WTC11 (cell line): Measurements from ENCODE around the gene SYT5. TPM values are rescaled to one million over a fixed set of nuclear protein-coding genes. Genes with fewer than 3 reads are reported as not detected.

ENCODE experiments used
- ATF3 ChIP-seq: sonication (generic); formaldehyde crosslinking; conservative IDR thresholded peaks from 2 replicates; pipeline ENCODE4 v1.8.1; 2022; ENCODE audit warnings: mild to moderate bottlenecking, missing genetic modification reagents
- CBFB ChIP-seq: sonication (generic); formaldehyde crosslinking; IDR thresholded peaks from 2 replicates; pipeline ENCODE4 v1.8.1; 2022; ENCODE audit warnings: mild to moderate bottlenecking, low read depth, missing genetic modification reagents
- CDX4 ChIP-seq: fragments of 250-450 bp; sonication (Bioruptor Pico); IDR thresholded peaks from 2 replicates; pipeline ENCODE4 v1.9.0; 2021; ENCODE audit warnings: moderate library complexity, mild to moderate bottlenecking, inconsistent platforms, borderline replicate concordance
- EMX1 ChIP-seq: fragments of 250-450 bp; sonication (Bioruptor Pico); IDR thresholded peaks from 2 replicates; pipeline ENCODE4 v1.8.0; 2021; ENCODE audit warnings: mild to moderate bottlenecking
- ERG ChIP-seq: fragments of 250-450 bp; sonication (Bioruptor Pico); IDR thresholded peaks from 2 replicates; pipeline ENCODE4 v1.8.0; 2021; ENCODE audit warnings: mild to moderate bottlenecking
- ETV6 ChIP-seq: sonication (generic); formaldehyde crosslinking; IDR thresholded peaks from 2 replicates; pipeline ENCODE4 v1.8.1; 2022; ENCODE audit warnings: mild to moderate bottlenecking, missing genetic modification reagents
- FOXK1 ChIP-seq: sonication (generic); formaldehyde crosslinking; IDR thresholded peaks from 2 replicates; pipeline ENCODE4 v1.8.0; 2022; ENCODE audit warnings: mild to moderate bottlenecking, moderate library complexity, missing genetic modification reagents
- FOXP1 ChIP-seq: sonication (generic); formaldehyde crosslinking; IDR thresholded peaks from 2 replicates; pipeline ENCODE4 v1.8.0; 2022; ENCODE audit warnings: missing genetic modification reagents, mild to moderate bottlenecking, moderate library complexity, borderline replicate concordance
- FOXP4 ChIP-seq: sonication (generic); formaldehyde crosslinking; IDR thresholded peaks from 2 replicates; pipeline ENCODE4 v1.8.0; 2022; ENCODE audit warnings: mild to moderate bottlenecking, missing genetic modification reagents
- HMGA2 ChIP-seq: fragments of 250-450 bp; sonication (Bioruptor Pico); IDR thresholded peaks from 2 replicates; pipeline ENCODE4 v1.4.0; 2021; ENCODE audit warnings: mild to moderate bottlenecking, moderate library complexity
- IRF1 ChIP-seq: sonication (generic); formaldehyde crosslinking; IDR thresholded peaks from 2 replicates; pipeline ENCODE4 v1.8.0; 2023; ENCODE audit warnings: missing genetic modification reagents
- MAX ChIP-seq: sonication (generic); formaldehyde crosslinking; IDR thresholded peaks from 2 replicates; pipeline ENCODE4 v1.8.0; 2022; ENCODE audit warnings: mild to moderate bottlenecking, missing genetic modification reagents
- NFATC4 ChIP-seq: fragments of 250-450 bp; sonication (Bioruptor Pico); IDR thresholded peaks from 2 replicates; pipeline ENCODE4 v1.9.0; 2021; ENCODE audit warnings: mild to moderate bottlenecking
- NR3C1 ChIP-seq: sonication (generic); formaldehyde crosslinking; conservative IDR thresholded peaks from 2 replicates; pipeline ENCODE4 v1.8.1; 2023; ENCODE audit warnings: low read depth, mild to moderate bottlenecking, missing genetic modification reagents
- OVOL2 ChIP-seq: fragments of 250-450 bp; sonication (Bioruptor Pico); IDR thresholded peaks from 2 replicates; pipeline ENCODE4 v1.9.0; 2021; ENCODE audit warnings: mild to moderate bottlenecking, borderline replicate concordance
- PREB ChIP-seq: sonication (generic); formaldehyde crosslinking; IDR thresholded peaks from 2 replicates; pipeline ENCODE4 v1.8.1; 2022; ENCODE audit warnings: mild to moderate bottlenecking, missing genetic modification reagents, moderate library complexity, borderline replicate concordance
- SMAD4 ChIP-seq: sonication (generic); formaldehyde crosslinking; IDR thresholded peaks from 2 replicates; pipeline ENCODE4 v1.8.0; 2022; ENCODE audit warnings: mild to moderate bottlenecking, missing genetic modification reagents
- TCF7 ChIP-seq: sonication (generic); formaldehyde crosslinking; IDR thresholded peaks from 2 replicates; pipeline ENCODE4 v1.8.0; 2022; ENCODE audit warnings: mild to moderate bottlenecking, low read depth, missing genetic modification reagents, moderate library complexity
- TEAD4 ChIP-seq: sonication (generic); formaldehyde crosslinking; IDR thresholded peaks from 2 replicates; pipeline ENCODE4 v1.8.0; 2022; ENCODE audit warnings: mild to moderate bottlenecking, missing genetic modification reagents
- USF1 ChIP-seq: sonication (generic); formaldehyde crosslinking; IDR thresholded peaks from 2 replicates; pipeline ENCODE4 v1.8.0; 2022; ENCODE audit warnings: mild to moderate bottlenecking, missing genetic modification reagents
- ZBTB21 ChIP-seq: sonication (generic); formaldehyde crosslinking; IDR thresholded peaks from 2 replicates; pipeline ENCODE4 v1.8.1; 2023; ENCODE audit warnings: mild to moderate bottlenecking, missing genetic modification reagents, borderline replicate concordance
- ZBTB43 ChIP-seq: sonication (generic); formaldehyde crosslinking; IDR thresholded peaks from 2 replicates; pipeline ENCODE4 v1.8.1; 2023; ENCODE audit warnings: mild to moderate bottlenecking, missing genetic modification reagents
- ZNF121 ChIP-seq: sonication (generic); formaldehyde crosslinking; IDR thresholded peaks from 2 replicates; pipeline ENCODE4 v1.8.0; 2023; ENCODE audit warnings: missing genetic modification reagents
- ZNF138 ChIP-seq: sonication (generic); formaldehyde crosslinking; conservative IDR thresholded peaks from 2 replicates; pipeline ENCODE4 v1.8.1; 2022; ENCODE audit warnings: mild to moderate bottlenecking, moderate library complexity, missing genetic modification reagents
- ZNF219 ChIP-seq: sonication (generic); formaldehyde crosslinking; IDR thresholded peaks from 2 replicates; pipeline ENCODE4 v1.8.0; 2023; ENCODE audit warnings: missing genetic modification reagents, mild to moderate bottlenecking, borderline replicate concordance
- ZNF416 ChIP-seq: fragments of 250-450 bp; sonication (Bioruptor Pico); IDR thresholded peaks from 2 replicates; pipeline ENCODE4 v1.9.0; 2021; ENCODE audit warnings: mild to moderate bottlenecking, inconsistent platforms
- ZNF423 ChIP-seq: fragments of 250-450 bp; sonication (Bioruptor Pico); IDR thresholded peaks from 2 replicates; pipeline ENCODE4 v2.1.2; 2022; ENCODE audit warnings: mild to moderate bottlenecking, moderate library complexity
- ZNF512 ChIP-seq: sonication (generic); formaldehyde crosslinking; IDR thresholded peaks from 2 replicates; pipeline ENCODE4 v1.8.1; 2022; ENCODE audit warnings: missing genetic modification reagents, borderline replicate concordance
- ZNF671 ChIP-seq: fragments of 250-450 bp; sonication (Bioruptor Pico); IDR thresholded peaks from 2 replicates; pipeline ENCODE4 v1.8.0; 2021; ENCODE audit warnings: mild to moderate bottlenecking
- total RNA-seq: library from RNA; stranded (reverse); gene quantifications from 3 replicates; pipeline ENCODE4 v1.2.3, GENCODE V29; 2021

Gene SYT5
- total RNA-seq, 1 experiment from 2014 or later: 0.77 TPM

GRCh38 chr19:55178781-55179599 lies 1.1 kb downstream of the SYT5 start (continued):
- TF ChIP-seq FOXP4 (CRISPR knock-in tag) (no peak), CBFB (CRISPR knock-in tag) (0 out of 2 replicates have a peak, but pooled peaks have one; percentile 35), MAX (CRISPR knock-in tag) (0 out of 2 replicates have a peak, but pooled peaks have one; percentile 20), TEAD4 (CRISPR knock-in tag) (no peak), FOXP1 (CRISPR knock-in tag) (no peak; the same call in 1 of the 2 replicates), IRF1 (CRISPR knock-in tag) (no peak), FOXK1 (0 out of 2 replicates have a peak, but pooled peaks have one; percentile 26), HMGA2 (CRISPR knock-in tag) (no peak), ZNF416 (CRISPR knock-in tag) (no peak), ATF3 (no peak), NFATC4 (no peak), ZNF219 (CRISPR knock-in tag) (no peak), SMAD4 (CRISPR knock-in tag) (no peak), ZBTB21 (CRISPR knock-in tag) (no peak), ZNF512 (CRISPR knock-in tag) (no peak), ZBTB43 (CRISPR knock-in tag) (no peak), CDX4 (CRISPR knock-in tag) (no peak), ETV6 (CRISPR knock-in tag) (no peak), EMX1 (CRISPR knock-in tag) (no peak), ERG (CRISPR knock-in tag) (no peak), TCF7 (CRISPR knock-in tag) (no peak), NR3C1 (CRISPR knock-in tag) (no peak), USF1 (CRISPR knock-in tag) (no peak), ZNF423 (CRISPR knock-in tag) (no peak), OVOL2 (CRISPR knock-in tag) (no peak), PREB (no peak), ZNF671 (no peak), ZNF138 (CRISPR knock-in tag) (no peak), ZNF121 (CRISPR knock-in tag) (peak; percentile 99)
